Activated CD4-positive, alpha-beta T cell treated with anti-CD3 and anti-CD28 coated beads, Interleukin-2, Interleukin-6, amounts not matched to agents 100 ng/mL and 50 ng/mL, durations not matched to agents 16 hours and 8 hours (primary cell): Measurements from ENCODE around the gene NME9.

ENCODE experiments used
- DNase-seq: peaks from one replicate; pipeline ENCODE4 v3.0.0-alpha.2; 2020

The NME9 gene

DNA sequence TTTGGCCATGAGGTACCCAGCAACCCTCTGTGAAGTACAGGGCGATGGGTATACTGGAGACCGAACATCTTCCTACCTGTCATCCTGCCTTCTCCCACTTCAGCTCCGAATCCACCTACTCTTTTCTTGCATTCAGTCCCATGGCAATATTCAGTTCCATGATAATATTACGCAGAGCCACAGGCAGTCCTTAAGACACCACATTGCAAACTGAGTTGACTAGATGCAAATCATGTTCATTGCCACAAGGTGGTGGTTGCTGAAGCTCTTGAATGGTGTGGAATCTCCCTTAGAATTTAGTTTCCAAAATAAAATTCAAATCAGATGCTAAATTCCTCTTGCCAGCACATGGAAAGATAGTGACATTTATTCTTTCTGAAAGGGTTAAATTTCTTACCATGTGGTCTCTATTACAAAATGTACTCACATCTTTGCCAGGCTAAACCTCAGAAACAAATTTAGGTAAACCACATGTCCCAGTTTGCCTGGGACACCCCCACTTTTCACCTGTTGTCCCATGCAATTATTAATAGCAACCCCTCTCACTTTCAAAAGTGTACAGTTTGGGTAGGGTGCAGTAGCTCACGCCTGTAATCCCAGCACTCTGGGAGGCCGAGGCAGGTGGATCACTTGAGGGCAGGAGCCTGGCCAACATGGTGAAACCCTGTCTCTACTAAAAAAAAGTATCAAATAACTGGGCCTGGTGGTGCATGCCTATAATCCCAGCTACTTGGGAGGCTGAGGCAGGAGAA lies 1.7 kb upstream of the NME9 start:
- no peak for DNase-seq

DNA sequence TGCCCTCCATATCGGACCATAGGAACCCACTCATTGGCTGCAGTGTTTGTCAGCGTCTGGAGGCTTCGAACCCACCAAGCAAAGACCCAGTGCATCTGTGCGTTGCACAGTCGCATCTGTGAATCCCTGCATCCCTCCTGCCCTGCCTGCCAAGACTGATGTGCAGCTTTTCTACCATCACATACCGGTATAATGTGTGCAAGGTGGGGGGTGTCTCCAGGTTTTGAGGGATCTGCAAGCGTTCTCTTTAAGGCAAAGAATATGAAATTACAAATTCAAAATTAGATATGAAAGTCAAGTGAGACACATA lies 288 bp upstream of the NME9 start:
- no peak for DNase-seq

DNA sequence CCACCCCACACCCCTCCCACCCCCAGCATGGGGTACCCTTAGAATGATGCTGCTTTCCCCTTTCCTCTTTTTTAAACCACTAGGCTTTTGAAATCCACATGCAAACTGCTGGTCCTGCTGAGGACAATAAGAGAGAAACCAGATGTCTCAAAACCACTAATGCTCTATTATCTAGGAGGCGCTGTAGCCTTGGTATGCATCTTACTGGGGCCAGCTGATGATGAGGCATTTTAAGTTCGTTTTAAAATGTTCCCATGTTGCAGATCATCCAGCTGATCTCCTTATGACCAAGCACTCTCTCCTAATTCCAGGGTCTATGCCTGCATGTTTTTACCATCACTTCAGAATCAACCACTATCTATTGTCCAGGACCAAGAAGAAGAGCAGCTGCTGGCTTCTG lies 1.3 kb downstream of the NME9 start:
- DNase-seq = no peak

DNA sequence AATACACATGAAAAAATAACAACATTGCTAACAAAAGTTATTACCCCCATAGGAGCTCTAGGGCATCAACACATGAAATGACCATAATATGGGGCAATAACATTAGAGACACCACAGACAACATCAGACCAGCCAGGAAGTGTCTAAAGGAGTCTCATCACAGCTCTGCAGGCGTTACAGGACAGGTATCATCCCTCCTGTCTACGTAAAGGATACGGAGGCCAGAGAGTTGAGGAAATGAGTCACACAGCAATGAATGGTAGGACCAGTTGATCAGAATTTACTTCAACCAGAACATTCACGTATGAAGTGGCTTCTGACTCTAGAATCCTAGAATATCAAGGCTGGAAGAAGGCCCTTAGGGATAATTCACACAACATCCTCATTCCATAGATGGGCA lies 1.8 kb downstream of the NME9 start:
- DNase-seq = peak; percentile 23

DNA sequence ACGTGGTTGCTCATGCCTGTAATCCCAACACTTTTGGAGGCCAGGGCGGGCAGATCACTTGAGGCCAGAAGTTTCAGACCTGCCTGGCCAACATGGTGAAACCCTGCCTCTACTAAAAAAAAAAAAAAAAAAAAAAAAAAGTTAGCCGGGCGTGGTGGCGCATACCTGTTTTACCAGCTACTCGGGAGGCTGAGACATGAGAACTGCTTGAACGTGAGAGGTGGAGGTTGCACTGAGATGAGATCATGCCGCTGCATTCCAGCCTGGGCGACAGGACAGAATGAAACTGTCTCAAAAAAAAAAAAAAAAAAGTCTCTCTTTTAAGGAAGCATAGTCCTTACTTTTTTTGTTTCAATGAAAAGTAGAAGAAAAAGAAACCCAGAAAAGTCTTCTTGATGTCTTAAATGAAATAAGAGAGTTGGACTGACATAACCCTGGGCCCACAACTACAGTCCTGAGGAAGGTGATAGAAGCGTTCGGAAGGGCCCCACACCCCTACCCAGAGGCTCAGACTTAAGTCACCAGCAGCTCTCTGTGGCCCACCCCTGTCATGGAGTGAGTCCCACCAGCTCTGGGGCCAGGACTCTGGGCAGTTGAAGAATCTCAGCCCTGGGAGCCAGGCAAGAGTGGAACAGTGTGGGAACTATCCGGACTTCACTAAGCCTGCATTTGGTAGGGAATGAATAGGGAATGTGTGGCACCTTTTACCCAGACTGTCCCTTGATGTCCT lies 2.6 kb downstream of the NME9 start:
- DNase-seq = no peak

DNA sequence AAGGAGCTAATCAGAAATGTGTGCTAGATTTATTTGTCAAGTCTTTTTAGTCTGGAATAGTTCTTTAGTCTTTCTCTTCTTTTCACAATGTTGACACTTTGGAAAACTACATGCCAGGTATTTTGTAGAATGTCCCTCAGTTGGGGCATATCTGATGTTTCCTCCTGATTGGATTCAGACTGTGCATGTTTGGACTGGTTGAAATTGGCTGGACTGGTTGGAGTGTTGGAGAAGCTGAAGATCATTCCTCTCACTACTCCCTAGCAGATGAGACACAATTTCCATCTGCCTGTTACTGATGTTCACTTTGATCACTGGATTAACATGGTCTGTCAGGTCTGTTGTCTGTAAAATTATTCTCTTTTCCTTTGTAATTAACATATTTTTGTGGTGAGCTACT lies 3.7 kb downstream of the NME9 start:
- DNase-seq = no peak

DNA sequence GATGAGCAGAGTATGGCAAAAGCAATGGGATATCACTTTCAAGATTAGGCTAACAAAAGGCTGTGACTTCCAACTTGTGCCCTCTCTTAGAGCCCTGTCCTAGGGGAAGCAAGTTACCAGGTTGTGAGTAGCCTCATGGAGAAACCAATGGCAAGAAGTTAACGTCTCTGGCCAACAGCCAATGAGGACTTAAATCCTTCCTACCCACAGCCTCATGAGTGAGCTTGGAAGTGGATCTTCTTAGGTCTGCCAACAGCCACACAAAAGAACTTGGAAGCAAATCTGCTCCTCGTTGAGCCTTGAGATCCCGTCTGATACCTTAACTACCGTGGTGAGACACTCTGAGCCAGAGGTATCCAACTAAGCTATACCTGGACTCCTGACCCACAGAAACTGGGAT lies 5.7 kb downstream of the NME9 start:
- no peak for DNase-seq

DNA sequence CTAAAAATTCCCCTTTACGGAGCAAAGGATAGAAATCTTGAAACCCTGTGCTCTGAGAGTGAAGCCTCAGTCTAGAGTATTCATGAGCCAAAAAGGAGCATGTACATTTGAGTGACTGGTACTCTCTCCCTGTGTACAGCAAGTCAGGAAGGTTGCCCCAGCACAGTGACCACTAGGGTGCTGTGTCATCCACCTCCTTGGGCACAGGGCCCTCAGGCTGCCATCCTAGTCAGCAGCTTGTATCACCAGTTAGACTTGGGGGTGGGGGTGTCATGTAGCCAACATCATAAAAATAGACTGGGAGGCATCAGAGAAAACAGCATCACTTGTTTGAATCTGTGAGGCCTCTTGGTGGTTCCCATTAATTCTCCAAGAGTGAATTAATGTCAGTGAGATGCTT lies 12.0 kb downstream of the NME9 start:
- DNase-seq = no peak

DNA sequence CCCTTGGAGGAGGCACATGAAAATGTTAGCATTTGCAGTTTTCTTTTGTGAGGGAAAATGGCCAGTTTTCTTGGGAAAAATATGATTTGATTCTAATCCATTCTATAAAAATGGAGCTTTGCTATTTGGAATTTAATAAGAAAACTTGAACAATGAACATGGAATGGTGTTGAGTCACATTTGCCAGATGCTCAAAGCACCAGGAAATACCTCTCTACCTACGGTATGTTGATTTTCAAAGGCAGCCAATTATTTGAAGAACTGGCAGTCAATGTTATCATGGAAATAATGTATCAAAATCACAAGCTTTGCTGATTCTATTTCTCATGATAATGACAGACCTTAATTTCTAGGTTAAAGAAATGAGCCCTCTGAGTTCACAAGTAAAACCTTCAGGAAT lies 14.9 kb downstream of the NME9 start:
- DNase-seq = no peak

DNA sequence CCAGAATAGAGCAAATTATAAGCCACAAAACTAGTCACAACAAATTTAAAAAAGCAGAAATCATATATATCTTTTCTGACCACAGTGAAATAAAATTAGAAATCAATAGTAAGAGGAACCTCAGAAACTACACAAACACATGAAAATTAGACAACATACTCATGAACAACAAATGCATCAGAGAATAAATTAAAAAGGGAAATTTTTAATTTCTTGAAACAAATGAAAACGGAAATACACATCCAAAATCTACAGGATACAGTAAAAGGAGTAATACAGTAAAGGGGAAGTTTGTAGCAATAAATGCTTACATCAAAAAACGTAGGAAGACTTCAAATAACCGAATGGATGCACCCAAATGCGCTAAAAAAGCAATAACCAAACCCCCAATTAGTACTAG lies 19.2 kb downstream of the NME9 start:
- no peak for DNase-seq

DNA sequence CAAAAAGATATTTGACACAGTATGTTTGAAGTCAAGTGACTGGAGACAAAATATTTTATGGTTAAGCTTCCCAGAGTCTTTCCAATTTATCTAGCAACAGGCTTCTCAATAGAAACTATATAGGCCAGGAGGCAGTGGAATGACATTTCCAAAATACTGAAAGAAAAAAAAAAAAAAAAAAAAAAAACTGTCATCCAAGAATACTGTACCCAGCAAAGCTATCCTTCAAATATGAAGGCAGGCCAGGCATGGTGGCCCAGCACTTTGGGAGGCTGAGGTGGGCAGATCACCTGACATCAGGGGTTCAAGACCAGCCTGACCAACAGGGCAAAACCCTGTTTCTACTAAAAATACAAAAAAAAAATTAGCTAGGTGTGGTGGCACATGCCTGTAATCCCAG lies 20.9 kb downstream of the NME9 start:
- DNase-seq = no peak

DNA sequence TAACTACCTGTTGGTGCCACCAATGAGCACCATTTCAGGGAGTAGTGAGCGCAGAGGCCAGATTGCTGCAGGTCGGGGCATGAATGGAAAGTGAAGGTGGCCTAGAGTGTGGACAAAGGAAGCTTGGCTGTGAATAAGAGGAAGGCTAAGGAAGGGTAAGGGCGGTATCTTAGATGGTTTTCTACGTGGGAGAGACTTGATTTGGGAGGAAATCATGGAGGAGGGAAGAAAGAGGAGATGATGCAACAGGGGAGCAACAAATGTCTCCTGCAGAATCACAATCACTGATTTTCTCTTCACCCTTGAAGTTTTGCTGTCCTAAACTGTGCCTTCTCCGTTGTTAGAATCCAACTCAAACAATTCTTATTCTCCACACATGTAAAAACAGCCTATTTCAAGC lies 21.8 kb downstream of the NME9 start:
- DNase-seq = no peak

DNA sequence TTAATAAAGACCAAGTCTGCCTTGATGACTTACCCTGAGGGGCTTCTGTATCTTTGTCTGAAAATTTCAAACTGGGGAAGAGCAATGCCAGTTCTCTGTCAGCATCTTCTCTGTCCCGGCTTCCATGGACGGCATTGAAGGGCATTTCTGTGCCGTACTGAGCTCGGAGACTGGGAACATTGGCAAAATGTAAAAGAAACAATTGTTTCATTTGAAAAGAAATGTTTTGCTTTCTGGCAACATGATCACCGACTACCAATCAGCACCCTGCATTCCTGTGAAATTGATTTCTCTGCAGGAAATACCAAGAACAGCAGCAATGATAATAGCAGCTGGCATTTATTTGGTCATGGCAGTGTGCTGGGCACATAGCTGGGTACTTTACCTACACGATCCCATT lies 26.2 kb downstream of the NME9 start:
- DNase-seq = no peak

DNA sequence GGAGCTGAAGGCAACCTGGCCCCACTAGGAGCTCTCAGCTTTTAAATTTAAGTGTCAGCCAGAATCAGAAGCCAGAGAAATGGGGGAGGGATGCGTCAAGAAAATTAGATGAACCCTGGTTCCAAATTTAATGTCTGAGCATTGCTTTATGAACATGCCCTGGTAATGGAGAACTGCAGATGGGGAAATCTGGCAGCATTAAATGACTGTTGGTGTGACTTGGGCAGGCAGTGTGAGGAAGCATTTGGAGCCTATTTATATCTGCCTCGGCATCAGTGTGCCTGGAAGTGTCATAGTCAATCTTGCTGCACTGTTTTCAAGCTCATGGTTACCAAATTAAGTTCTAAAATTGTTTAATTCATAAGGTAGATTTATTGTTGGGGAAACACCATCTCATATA lies 29.0 kb downstream of the NME9 start:
- DNase-seq = no peak

DNA sequence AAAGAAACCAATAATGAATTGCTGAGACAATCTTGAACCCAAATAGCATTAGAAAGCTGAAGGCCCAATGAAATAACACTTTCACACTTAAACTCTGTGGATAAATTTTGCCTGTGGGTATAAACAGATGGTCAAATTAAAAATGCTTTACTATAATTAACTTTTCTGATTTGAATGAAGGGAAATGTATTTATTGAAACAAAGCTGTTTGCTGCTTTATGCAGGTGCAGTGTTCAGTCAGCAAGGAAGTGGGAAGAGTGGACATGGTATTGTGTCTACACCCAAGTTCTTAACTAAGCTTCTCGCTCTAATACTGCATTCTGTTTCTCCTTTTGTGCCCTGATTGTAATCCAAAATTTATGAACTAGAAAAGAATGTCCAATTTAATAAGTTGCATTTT lies 31.8 kb downstream of the NME9 start:
- DNase-seq = no peak

DNA sequence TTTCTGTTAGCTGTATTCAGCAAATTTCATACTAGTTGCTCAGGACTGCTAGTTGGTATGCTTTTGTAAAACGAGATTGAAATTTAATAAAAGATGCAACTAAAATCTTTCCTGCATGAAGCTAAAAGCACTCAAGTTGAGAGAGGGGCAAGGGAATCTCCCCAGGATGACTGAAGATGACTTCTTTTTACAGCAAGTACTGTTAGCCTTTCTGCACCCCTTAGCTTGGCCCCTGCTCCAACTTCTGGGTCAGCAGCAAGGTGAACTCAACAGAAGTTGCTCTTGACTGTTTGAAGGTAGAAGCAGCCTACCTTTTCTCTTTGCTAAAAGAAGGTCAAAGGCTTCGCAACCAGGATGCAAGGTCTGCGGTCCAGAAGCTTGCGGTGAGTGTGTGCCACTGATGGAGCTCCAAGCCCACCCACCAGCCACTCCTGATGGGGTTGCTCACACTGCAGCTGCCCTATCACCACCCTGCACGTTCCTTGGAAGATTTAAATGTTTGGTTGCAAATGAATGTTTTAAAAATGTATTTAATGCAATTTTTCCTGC lies 32.5 kb downstream of the NME9 start:
- peak; percentile 29 for DNase-seq

DNA sequence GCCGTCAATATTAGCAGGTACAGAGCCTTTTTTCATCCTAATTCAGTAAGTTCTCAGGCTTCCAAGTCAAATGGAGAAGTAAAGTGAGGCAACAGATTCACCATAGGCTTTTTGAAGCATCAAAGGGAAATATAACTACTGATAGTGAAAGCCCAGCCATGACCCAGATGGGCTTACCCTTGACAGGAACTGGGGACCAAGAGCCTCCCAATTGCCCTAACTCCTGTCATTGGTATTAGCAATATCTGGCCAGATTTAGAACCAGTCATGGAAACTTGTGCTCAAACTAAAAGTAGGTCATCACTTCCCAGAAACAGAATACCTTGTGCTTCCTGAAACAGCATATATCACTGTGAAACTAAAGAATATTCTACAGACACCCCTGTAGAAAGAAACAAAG lies 33.0 kb downstream of the NME9 start:
- DNase-seq = peak; percentile 74

DNA sequence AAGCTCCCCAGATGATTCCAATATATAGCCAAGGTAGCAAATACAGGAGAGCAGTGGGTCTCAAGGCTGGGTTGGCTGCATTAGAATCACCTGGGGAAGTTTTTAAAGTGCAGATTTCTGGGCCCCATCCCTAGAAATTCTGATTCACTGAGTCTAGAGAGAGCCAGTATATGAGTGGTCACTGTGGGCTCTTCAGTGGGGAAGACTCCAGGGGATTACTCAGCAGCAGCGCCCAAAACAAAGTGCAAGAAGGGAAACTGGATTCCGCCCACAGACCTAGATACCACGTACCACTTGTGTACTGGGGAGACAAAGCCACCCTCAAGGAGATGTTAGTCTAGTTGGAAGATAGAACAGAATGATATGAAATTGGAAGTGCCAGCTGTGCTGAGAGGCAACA lies 40.0 kb downstream of the NME9 start:
- no peak for DNase-seq

DNA sequence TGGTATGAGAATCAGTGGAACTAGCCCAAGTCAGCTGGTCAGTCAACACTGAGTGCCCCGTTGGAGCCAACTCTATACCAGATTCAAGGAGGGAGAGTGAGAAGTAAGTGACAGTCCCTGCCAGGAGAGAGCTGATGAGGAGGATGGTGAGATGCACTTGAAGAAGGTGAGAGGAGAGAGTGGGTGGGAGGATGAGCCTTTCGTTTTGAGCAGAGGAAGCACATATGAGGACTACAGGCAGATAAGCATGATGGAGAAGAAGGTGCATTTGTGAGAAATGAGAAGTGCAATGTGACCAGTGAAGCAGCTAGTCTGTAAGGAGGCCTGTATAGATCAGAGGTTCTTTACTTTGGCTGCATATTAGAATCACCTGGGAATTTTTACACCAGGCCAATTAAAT lies 40.4 kb downstream of the NME9 start:
- no peak for DNase-seq

DNA sequence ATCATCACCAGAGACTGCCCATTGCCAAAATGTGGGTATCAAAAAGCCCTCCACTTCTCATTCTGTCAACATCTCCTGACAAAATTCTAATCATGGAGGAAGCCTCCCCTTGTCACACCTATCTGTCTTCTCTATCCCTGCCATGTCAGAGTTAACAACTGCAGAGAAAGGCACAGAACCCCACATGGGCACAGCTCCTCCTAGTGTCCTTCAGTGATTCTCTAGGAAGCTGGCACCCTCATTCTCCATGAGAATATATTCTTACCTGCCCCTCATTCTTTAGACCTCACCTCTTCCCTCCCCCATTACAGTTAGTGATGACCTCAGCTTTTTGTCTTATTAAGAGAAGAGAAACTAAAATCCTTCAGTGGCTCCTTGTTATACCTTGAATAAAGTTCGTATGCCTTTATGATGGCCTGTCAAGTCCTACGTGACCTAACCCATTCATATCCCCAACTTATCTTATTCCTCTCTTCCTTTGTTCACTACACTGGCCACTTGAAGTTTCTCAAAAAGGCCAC lies 44.6 kb downstream of the NME9 start:
- no peak for DNase-seq

DNA sequence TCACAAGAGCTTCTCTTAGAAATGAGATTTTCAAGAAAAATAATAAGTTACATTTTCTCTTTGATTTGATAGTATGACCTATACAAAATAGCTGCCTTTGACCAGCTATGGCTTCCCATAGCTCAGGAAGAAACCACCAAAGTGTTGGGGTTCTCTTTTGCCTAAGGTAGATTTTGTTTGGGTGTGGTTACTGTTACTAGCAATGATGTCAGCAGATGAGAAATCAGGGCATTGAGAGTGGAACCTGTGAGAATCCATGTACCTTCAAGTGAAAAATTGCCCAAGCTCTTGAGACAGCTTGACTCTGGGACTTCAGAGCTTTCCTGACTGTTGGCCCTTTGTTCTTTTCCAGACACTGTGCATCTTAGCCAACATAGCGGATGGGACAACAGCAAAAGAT lies 45.6 kb downstream of the NME9 start:
- no peak for DNase-seq

DNA sequence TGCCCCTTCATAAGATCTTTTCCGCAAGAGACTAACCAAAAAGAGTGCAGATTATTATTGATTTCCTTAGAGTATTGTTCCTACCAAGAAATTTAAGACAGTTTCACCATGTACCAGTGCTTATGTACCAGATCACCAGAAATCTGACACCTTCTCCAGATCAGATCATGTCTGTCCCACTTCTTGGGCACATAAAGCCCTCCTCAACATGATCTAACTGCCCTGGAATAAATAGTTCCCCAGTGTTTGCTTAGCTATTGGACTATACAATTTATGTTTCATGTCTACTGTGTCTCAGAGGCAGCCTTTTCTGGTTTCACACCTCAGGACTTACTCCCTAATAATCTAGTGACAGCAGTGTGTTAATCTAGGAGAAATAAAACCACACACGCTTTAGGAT lies 46.8 kb downstream of the NME9 start:
- no peak for DNase-seq

DNA sequence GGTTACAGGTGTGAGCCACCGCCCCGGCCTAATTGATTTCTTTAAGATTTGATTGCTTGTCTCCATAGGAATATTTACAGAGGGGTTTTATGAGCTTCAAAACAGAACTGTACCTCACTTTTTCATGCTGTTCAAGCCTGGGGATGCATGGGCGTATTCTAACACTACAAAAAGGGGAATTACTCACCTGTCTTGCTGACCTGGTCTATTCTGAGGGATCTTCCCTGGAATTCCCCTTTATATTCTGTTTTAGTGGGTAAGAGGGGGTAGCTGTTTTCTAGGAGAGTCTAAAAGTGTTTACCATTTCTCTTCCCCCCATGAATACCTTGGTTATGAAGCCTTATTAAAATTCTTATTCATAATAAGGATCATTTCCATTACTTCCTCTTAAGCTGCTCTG lies 48.1 kb downstream of the NME9 start:
- DNase-seq = no peak

DNA sequence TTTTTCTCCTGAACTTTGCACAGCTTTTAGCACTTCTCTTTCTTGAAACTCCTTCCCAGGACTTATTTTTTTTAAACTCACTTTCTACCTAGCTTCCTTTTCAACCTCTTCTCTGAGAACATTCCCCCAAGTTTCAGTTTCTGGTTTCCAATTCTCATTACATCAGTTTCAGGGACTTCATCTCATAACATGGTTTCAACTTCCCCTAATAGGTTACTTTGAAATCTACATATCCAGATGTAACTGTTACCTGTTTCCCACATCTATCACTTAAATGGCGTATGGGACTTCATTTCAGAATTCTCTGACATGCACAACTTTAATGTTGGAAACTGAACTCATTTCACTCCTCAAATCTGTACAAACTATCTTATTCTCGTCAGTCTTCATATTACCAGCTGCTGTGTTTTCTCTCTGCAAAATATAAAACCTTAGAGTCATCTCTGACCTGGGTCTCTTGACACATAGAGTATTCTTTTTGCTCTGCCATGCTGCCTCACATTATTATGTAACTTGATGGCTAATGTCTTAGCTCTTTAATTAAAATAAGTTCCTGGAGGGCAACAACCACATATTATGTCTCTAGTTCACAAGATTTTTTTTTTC lies 58.4 kb downstream of the NME9 start:
- DNase-seq = peak; percentile 3
